HG02798 (cell line): ENCODE data around the gene LAMB4.
A peak's percentile ranks its signal among the peaks of the same experiment; 100 is the strongest.
"Not testable (repeated sequence)": the region's sequence is repeated elsewhere in the genome, so short reads cannot be mapped to it uniquely, and the experiment has no call there.

Experiments
- ATAC-seq: cut with Tn5 transposase; IDR thresholded peaks from one replicate; pipeline ENCODE4 v1.9.1; 2021; ENCODE audit warnings: mild to moderate bottlenecking; ENCODE audit not compliant: unreplicated experiment, poor library complexity

Gene LAMB4

DNA sequence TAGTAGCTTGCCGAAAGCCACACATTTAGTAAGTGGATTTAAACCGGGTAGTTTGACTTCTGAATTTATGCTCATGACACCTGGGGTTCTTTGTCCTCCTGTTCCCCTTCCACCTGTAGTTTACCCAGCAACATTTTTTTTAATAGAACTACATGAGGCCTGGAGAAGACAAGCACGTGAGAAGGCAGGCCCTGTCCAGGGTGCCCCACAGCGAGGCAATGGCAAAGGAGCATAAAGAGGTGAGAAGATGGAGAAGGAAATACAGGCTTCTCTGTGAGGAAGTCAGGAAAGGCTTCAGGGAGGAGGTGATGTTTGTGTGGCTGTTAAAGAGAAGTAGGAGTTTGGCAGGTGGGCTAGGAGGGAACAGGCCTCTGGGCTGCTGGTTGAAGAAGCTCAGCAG is 76.9 kb downstream of the LAMB4 start:
- ATAC-seq = no peak

DNA sequence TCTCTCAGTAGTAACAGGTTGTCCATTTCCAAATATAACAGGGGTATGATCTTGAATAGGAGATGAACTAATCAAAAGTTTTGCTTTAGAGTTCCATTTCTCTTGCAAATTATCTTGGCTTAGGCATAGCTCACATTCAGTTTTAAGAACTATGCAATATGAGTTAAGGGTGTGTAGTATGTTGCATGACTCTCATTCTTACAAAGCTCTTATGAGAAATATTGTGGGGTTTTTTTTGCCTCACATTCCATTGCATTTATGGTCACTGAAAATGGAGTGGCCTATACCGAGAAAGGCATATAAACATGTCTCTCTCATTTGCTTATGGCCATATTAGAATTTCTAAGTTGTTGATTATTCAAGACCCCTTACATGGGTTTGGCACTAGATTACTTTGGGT is 78.7 kb downstream of the LAMB4 start:
- ATAC-seq = no peak

DNA sequence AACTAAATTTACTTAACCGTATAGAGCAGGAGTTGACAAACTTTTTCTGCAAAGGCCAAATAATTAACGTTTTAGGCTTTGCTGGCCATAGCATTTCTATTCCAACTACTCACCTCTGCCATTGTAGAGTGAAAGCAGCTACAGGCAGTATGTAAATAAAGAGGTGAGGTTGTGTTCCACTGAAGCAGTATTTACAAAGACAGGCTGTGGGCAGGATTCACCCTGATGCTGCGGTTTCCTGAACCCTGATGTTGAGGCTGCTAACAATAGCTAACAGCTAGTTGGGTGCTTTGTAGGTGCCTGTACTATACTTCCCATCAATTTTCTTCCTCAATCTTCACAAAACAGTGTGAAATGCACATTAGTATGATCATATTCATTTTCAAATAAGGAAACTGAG is 80.2 kb downstream of the LAMB4 start:
- ATAC-seq = peak; percentile 61

DNA sequence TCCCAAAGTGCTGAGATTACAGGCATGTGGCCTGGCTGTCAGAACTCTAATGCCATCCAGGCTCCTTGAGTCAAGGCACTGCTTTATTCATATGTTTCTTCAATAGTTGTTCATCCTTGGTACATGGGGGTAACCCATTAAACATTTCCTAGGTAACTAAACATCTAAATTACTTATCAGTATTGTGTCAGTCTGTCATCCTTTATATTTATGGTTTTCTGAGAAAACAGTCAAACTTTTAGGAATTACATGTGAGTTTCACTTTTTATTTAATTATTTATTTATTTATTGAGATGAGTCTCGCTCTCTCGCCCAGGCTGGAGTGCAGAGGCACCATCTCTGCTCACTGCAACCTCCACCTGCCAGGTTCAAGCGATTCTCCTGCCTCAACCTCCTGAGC is 81.7 kb downstream of the LAMB4 start:
- no peak for ATAC-seq

DNA sequence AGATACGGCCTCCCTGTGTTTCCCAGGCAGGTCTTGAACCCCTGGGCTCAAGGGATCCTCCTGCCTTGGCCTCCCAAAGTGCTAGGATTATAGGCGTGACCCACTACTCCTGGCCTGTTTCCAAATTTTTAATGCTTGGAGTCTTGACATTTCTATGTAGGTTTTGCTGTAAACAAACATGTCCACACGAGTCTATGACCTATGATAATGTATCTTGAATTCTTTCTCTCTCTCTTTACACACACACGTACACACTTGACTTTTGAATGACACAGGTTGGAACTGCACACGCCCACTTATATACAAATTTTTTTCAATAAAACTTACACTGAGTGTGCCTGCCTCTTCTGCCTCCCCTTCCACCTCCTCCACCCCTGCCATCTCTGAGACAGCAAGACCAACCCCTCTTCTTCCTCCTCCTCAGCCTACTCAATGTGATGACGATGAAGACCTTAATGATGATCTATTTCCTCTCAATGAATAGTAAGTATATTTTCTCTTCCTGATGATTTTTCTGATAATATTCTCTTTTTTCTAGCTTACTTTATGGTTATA is 83.1 kb downstream of the LAMB4 start:
- ATAC-seq = no peak

DNA sequence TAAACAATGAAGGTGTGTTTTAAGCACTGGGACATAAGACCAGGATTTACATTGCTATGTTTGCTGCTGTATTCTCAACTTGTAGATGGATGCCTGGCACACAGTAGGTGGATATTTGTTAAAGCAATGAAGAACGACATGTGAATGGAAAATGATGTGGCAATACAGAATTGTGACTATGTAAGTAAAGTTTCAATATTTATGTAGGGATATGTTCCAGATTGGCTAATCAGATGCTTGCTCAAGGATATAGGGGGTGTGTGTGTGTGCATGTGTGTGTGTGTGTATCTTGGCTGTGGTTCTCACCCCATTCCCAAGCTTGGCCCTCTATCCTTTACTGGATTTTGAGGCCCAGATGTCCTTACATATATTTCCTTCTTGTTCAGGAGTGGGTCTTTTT is 84.5 kb downstream of the LAMB4 start:
- ATAC-seq = no peak

DNA sequence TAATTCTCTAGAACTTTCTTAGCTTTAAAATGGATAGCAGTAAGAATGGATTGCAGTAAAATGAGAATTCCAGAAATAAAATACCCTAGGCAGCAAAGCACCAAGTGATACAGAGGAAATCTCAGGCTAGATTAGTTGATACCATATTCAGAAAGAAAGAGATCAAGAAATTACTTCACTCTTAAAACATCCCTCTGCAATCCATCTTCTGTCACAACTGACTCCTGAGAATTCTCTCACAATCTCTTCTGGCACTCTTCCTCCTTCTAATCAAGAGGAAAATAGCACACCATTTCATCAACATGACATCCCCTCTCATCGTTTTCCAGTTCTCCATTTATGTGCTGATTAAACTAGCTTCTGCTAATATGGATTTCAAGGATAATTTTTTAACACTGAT is 85.0 kb downstream of the LAMB4 start:
- no peak for ATAC-seq

DNA sequence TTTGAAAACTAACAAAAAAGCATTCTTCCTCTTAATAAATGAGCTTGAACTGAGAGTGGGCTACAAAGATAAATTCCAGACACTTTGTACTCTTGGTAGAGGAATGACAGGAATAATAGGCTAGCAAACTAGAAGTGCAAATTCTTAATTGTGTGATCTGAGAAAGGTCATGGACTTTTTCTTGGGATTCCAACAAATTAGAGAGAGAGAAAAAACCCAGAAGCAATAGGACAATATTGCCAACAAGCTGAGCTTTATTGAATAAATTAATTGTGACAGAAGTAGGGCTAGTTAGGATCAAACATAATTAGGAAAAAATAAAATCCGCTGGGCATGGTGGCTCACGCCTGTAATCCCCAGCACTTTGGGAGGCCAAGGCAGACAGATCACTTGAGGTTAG is 85.8 kb downstream of the LAMB4 start:
- ATAC-seq = no peak

DNA sequence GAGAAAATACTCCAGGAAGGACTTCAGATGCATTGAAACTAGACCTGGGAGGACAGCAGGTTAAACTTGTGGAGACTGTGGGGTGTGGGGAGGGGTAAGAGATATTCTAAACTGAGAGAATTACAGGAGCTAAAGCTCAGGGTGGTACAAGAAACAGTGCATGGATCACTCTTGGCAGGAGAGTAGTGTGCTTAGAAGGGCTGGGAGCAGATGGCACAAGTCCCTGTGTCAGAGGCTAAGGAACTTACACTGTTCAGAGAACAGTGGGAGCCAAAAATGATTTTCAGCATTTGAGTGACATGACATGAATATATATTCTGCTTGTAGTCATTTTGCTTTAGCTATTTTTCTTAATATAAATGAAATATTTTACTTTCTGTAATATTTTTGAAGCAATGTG is 91.2 kb downstream of the LAMB4 start:
- no peak for ATAC-seq

DNA sequence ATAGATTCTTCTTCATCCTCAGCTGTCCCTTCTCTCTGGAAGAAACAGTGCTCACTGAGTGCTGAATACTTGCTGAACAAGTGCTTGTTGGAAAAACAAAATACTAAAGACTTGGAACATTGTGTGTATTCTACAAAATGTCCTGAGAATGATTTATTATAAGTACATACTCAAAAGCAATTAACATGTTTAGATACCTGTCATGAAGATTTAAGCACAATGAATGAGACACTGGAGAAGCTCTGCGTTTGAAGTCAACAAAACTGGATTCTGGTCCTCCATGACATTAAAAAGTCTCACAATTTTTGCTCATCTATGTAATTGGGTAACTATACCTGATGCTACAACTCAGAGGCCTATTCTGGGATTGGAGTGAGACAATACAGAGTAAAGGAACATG is 92.4 kb downstream of the LAMB4 start:
- no peak for ATAC-seq

DNA sequence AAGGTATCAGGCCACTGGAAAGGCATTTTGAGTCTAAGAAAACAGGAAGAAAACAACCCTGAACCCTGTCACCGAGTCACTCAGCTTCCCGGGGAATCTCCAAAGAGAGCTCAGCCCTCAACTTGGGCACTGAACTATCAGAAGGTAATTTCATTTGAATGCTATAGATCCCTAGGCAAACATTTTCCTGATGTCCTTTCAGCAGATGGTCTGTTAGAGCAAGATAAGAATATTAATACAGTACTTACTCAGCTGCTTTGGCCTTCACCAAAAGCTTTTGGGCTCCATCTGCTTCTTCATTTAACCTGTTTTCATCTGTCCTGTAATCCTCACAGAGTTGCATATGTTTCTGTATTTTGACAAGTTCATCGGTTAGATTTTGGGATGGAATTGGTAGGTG is 93.0 kb downstream of the LAMB4 start:
- ATAC-seq = no peak

DNA sequence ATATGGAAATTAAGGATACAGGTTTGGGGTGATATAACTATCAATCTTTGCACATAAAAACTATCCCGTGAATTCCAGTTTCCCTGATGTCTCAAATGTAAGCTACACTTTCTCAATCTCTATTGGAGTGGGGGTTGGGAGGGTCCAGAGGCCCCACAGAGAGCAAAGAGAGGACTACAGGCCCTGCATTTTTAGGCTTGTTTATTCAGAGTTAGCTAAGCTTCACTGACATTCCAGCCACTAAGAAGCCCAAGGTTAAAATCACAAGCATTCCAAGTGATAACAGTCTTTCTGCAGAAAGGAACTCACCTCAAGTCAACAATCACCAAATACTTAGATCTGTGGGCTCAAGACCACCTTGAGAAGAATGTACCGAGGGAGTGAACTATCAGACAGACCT is 95.6 kb downstream of the LAMB4 start:
- ATAC-seq = no peak

DNA sequence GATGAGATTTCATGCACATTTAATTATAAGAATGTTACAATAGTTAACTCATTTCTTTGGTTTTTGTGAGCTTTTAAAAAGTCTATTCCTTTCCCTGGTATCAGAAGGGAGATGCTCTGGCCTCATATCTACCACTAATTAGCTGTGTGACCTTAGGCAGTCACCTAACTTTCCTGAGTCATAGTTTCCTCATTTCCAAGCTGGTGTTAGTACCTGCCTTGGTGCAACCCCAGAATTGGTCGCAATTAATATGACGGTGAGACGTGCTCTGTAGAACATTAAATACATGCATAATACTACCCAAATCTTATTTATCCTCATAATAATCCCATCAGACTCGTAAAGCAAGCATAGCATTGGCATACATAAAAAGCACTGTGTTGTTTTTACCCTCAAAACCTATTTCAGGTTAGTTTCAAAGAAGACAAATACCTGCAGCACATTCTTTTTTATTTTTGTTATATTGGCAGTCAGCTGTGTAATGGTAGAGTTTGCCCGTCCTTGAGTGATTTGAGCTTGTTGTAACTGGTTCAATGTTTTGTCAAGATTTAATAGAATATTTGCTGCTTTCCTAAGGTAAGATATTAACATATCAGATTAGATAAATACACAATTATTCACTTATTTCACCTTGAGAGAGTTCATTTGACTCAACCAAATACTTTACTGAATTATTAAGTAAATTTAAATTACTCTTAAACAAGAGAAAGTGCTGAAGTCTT is 96.2 kb downstream of the LAMB4 start:
- ATAC-seq = no peak

DNA sequence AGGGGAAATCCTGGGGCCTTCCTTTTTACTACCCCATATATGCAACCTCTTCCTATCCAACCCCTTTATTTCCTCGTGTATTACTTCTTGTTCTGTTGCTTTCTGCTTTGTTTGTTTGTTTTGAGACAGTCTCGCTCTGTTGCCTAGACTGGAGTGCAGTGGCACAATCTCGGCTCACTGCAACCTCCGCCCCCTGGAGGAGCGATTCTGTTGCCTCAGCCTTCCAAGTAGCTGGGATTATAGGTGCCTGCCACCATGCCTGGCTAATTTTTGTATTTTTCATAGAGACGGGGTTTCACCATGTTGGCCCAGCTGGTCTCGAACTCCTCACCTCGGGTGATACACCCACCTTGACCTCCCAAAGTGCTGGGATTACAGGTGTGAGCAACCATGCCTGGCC is 96.9 kb downstream of the LAMB4 start:
- ATAC-seq = not testable (repeated sequence)

DNA sequence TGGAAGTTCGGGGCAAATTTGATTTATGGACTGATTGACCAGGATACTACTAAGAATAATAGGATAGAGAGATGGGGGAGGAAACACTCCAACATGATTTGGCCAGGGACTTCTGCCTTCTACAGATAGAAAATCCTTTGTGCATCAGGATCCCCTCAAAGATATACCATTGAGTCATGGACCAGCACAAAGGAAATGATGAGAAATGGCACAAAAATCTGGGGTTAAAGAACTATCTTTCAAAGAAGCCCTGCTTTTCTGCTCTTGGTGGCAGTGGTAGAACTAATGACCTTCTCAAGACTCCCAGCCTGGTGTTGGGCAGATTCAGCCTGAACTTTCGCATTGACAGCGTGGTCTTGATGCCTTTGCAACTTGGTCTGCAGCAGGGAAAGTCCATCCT is 99.6 kb downstream of the LAMB4 start:
- ATAC-seq = no peak

DNA sequence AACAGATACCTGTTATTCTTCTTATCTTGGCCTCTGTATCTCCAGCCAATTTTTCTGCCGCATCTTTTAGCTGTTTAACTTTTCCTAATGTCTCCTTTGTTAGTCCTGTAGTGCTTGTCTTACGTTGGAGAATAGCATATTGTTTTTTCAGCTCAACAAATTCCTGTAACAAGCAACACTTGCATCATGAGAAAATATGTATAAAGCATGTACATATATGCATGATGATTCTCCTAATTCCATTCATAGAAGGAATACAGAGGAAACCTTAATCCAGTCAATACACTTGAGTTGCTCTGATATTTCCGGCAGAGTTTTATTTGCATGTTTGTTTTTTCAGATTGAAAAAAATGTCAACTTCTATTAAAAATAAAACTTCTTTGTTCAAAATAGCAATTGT is 101.1 kb downstream of the LAMB4 start:
- ATAC-seq = no peak

DNA sequence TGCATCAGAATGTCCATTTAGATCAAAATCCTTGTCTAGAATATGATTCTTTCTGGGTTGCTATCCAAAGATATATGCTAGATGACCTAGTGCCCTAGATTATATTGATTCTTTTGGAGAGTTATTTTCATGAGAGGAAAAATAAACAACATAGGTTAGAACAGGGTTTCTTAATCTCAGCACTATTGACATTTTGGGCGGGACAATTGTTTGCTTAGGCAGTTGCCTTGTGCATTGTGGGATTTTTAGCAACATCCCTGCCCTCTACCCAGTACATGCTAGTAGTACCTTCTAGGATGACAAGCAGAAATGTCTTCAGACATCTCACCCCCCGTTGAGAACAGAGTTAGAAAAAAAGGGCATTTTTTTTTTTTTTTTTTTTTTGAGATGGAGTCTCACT is 102.0 kb downstream of the LAMB4 start:
- no peak for ATAC-seq

DNA sequence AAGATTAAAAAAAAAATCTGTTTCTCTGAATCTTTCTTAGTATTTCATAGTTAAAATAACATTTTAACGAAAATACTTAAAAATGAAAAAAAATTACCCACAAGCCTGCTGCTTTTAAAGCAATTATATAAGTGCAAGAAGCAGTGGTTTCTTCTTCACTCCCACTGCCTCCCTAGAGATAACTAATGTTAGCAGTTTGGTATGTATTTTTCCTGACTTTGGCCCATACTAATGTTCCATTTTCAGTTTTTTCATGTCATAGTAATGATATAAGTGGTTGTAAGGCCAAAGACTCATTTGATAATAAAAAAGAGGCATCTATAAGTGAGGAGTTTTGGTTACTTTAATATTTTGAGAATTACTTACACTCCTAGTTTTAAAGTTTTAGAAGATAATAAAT is 102.9 kb downstream of the LAMB4 start:
- no peak for ATAC-seq

DNA sequence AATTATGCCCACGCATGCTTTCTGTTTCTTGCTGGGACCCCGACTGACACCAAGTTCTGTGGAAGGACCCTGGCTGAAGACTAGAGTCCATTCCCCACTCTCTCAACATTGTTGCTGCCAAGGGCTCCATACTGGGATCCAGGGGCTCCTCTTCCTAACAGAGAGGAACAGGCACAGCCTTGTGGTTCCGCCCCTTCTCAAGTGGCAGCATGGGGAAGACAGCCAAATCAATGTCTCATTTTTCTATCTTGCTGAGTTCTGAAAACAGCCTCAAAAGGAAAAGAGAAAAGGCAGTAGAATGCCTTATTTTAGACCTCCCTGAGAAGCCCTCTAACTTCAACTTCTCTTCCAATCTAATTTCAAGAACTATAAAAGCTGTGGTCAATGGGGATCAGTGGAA is 103.5 kb downstream of the LAMB4 start:
- ATAC-seq = no peak

DNA sequence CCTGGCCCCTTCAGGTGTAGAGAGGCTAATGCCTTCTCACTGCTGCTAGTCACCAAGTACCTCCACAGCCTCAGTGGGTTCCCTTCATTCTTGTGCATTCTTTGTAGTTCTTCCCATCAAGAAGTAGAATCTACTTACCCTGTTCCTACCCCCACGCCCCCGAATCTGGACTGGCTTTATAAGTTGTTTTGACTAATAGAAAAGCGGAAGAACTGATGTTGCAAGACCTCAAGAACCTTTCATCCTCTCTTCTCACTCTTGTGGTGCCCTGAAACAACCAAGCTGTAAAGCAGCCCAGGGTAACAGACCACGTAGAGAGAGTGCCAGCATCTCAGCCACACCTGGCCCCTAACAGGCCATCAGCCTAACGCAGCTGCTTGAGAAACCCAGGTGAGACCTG is 104.0 kb downstream of the LAMB4 start:
- ATAC-seq = no peak

DNA sequence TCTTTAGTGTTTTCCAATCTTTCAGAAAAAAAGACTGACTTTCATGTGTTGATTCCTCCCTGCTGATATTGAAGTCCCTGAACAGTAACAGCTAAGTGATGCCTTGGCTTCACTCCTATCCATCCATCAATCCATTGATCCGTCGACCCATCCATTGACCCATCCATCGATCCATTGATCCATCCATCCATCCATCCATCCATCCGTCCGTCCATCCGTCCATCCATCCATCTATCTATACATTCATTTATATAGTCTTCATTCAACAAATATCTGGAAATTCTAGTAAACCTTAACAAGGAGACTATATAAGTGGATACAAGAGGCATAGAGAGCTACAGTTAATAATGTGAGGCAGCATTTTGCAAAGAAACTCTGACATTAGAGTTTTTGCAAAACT is 105.6 kb downstream of the LAMB4 start:
- ATAC-seq = no peak

DNA sequence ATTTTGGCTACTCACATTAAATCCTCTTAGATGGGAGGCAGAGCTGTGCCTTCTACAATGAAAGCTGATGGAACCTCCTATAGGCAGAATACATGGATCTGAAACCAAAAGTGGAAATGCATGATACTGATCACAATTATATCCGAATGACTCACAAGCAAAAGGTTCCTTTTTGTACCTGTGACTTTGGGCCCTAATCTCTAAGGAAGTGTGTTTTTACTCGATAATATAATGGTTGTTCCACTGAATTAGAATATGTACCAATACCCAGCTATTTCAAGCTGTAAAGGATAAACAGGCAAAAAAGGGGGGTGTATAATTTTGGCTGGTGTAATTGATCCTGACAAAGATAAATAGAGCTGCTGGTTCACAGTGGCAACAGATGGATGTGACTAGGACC is 109.6 kb downstream of the LAMB4 start:
- ATAC-seq = no peak

DNA sequence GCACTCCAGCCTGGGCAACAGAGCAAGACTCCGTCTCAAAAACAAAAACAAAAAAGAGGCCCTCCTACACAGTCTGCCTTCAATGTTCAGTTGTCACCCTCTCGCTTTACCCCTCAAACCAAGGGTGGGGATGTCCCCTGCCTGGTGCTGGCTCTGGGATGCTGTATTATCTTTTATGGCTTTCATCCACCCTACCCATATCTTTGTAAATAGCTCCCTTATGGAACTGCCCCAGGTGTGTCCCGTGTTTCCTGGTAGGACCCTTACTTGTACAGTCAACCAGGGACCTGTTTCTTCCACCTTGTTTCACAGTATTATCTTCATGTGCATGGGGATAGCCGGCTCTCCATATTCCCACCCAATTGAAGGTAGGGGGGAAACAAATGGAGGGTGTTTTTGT is 111.5 kb downstream of the LAMB4 start:
- no peak for ATAC-seq
